GM19372 (cell line): ENCODE data around the gene RIMBP2.

ENCODE experiments used
- ATAC-seq: cut with Tn5 transposase; IDR thresholded peaks from one replicate; pipeline ENCODE4 v1.9.1; 2021; ENCODE audit warnings: mild to moderate bottlenecking, low read depth, moderate library complexity; ENCODE audit not compliant: unreplicated experiment

Gene RIMBP2

DNA sequence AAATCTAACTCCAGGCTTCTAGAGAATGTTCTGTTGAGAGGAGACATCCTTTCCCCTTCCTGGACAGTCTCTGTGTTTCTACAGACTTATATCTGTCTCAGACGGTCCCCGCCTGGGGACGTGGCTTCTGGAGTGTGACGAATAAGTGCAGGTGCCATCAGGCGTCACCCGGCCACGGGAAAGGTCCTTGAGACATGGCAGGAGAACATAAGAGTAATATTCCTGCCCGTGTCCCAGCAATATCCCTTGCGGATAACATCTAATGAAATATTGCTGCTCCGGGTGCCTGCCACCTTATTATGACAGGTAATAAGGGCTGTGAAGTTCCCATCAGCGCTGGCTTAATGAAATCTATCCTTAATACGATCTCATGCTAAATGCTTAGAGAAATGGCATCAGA lies 238.8 kb downstream of the RIMBP2 start:
- ATAC-seq: no peak

DNA sequence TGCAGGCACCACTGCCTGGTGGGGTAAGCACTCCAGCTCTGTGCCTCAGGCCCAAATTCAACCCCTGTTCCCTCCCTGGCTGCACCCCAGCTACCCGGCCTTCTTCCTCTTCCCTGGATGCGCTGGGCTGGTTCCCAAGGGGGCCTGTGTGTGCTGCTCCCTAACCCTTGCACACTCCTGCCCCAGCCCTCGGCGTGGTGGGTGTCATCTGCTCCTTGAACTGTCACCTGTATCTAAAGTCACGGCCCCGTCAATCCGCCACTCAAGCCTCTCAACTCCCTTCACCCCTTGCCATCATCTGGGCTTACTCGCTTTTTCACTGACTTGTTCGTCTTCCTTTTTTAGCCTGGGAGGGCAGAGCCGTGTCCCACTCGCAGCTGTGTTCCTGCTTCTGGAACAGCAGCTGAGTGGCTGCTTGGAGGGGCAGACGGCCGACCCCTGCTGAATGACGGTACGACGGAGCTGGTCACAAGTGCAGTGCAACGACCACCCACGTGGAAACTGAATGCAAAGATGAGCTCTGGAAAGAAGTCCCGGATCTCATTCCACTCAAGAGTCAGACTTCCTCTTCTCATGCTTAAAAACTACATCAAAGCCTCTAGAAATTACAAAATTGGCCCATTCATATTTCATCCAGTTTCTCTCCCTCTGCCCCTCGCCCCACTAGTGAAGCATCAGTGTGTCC lies 239.5 kb downstream of the RIMBP2 start:
- ATAC-seq: no peak

DNA sequence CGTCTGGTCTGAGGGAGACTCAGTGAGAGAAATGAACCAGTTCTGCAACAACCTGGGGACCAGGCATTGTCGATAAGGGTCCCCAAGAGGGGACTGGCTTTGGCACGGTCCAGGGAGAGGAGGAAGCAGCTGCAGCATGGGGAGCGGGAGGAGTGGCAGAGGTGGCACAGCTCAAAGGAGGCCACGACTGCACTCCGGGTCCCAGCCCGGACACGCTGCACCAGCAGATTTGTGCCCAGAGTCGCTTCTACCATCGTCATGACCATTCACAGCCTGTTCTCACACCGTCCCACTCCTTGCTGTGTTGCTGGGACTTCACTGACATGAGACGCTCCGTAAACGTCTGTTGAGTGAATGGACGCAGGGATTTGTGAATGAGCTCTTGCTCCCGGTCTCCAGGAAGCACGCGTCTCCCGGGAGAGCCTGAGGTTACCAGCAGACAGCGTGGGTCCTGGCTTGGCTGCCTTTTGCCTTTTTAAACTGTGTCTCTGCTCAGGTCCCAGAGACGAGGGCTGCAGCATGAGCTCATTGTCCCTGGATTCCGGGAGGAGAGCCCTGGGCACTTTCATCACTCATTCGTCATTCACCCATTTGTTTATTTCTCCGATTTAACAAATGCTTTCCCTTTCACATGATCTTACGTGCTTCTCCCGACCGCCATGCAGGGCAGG lies 241.4 kb downstream of the RIMBP2 start:
- no peak for ATAC-seq

DNA sequence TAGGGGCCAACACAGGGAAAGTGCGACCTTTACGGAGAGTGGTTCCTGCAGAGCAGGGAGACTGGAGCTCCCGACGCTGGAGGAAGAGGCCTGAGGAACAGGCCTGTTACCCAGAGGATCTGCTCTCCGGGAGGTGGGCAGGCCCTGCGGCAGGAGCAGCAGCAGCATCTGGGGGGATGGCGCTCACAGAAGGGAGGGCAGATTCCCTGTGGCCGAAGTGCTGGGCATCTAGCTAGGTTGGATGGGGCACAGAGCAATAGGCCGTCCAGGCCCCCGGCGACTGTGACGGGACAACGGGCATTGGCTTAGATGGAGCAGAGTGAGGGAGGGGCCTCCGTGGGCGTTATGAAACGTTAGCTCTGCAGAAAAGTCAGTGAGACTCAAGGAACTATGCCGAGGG lies 242.8 kb downstream of the RIMBP2 start:
- no peak for ATAC-seq

DNA sequence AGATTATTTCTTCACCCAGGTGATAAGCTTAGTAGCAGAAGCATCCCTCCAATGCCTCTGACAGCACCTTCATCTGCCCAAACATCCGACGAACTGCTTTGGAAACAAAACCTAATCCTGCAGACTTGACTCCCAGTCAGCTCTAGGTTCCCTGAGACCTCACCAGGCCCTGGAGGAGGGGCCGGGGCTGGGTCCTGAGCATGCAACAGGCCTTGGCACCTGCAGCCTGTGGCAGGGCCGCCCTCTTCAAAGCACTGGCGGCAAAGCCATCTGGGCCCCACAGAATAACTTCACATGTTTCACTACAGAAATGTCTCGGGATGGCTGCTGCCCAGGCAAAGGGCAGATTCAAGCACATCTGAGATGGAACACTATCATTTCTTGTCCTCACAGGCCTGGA lies 245.1 kb downstream of the RIMBP2 start:
- no peak for ATAC-seq

DNA sequence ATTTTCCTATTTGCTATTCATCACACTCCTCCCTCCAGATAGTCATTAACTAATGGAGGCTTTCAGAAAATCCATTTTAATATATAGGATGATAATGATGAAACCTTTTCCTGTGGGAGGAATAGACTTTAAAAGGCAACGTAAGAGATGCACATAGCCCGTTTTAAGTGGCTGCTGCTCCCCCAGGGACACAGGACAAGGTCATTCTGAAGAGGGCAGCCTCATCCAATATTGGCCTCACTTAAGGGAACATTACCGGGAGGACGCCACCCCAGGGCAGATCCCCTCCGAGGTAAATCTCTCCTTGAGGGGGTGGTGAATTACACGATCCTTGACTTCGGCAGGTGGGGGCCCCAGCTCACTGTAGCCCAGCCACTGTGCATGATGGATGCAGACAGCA lies 246.5 kb downstream of the RIMBP2 start:
- no peak for ATAC-seq

DNA sequence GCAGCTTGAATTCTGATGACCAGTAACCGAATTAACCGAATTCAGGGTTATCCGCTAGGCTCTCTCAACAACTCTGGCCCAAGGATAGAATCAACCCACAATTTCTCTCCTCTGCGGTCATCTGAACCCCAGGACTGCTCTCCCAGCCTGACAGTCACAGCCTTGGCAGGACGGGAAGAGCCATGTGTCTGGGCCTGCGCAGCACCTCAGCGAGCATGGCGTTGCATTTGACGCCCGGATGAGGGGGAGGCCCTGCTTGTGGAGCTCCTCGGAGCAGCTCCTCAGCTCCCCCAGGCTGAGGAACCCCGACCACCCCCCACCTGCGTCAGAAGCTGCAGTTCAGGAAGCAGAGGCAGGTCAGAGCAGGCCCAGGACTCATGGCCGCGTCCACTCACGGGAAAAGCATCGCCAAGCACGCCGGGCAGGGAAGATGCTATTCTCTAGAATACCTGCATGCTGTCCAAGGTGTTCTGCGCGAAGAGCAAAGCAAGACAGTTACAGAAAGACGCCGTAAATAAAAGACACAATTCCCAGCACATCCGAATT lies 247.3 kb downstream of the RIMBP2 start:
- ATAC-seq: no peak

DNA sequence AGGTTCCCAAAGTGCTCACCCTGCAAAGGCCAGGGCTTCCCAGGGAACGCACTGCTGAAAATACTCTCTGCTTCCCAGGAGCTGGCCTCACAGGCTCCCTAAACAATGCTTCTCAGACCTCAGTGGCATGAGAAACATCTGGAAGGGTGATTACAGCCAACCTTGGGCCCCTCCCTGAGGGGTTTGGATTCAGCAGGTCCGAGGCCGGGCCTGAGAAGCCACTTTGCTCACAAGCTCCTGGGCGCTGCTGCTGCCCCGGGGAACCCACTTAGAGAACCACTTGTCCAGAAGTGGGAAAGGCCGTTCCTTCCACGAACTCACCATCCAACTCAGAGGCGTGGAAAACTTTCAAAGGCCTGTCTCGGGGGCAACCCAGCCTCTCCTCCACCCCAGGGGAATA lies 247.9 kb downstream of the RIMBP2 start:
- no peak for ATAC-seq

DNA sequence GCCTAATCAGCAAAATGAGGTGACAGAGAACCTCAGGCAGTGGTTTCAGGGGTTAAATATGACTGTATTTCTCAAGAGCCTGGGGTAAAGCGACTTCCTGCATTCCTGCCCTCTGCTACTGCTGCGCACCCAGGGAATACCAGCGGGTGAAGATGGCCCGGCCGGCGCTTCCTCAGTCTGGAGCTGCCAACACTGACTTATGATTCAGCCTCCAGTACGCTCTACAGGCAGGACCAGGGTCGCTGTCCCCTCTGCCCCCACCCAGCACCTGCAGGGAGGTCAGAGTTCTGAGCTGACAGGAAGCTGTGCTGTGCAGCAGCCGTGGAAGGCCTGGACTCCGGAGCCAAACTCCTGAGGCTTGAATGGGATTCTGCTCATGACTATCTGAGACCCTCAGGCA lies 250.5 kb downstream of the RIMBP2 start:
- no peak for ATAC-seq

DNA sequence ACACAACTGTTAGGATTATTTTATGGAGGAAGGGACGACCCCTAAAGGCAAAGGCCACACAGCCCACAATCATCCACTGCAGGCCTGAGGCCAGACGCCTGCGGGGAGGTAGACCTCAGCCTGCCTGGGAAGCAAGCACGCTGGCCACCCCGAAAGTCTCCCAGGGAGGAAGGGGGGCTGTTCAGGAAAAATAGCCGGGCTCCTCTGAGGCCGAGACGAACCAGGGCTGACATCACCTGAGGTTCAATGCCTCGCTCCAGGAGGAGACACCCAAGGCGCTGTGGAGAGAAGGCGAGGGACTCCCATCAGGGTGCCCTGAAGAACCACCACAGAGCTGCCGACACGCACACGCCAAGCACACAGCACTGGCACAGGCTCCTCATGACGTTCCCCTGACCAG lies 251.1 kb downstream of the RIMBP2 start:
- no peak for ATAC-seq

DNA sequence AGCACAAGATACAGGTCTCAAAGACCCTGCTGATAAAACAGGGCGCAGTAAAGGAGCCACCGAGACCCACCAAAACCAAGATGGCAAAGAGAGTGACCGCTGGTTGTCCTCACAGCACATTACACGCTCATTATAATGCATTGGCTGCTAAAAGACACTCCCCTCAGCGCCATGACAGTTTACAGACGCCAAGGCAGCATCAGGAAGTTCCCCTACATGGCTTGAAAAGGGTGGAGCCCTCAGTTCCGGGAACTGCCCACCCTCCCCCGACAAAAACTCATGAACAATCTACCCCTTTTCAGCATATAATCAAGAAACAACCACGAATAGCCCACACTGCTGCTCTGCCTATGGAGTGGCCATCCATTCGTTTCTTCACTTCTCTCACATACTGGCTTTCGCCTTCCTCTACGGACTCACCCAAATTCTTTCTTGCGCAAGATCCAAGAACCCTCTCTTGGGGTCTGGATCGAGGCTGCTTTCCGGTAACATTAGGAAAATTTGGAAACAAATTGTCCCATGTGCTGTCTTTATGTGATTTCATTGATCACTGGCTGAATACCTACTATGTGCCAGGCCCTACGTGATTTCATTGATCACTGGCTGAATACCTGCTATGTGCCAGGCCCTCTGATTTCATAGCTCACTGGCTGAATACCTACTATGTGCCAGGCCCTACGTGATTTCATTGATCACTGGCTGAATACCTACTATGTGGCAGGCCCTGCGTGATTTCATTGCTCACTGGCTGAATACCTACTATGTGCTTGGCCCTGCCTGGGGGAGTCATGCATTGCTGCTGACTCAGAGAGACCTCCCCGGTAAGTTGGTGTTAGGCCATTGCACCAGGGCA lies 252.1 kb downstream of the RIMBP2 start:
- no peak for ATAC-seq

DNA sequence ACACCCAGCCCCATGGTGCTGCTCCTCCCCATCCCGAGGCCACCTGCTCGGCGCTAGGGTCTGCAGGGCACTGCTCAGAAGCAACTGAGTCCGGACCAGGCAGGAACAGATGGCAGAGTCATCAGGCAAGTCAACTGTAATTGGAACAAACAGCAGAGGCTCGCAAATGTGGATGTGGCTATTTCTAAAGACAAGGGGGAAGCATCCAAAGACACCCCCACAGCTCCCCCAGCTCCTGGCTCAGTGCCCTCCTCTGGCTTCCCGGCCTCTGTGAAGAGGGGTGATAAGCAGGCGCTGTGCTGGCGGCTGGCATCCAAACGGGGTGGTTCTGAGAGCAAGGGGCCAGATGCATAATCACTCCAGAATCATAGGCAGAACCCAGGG lies 252.8 kb downstream of the RIMBP2 start:
- ATAC-seq: no peak

DNA sequence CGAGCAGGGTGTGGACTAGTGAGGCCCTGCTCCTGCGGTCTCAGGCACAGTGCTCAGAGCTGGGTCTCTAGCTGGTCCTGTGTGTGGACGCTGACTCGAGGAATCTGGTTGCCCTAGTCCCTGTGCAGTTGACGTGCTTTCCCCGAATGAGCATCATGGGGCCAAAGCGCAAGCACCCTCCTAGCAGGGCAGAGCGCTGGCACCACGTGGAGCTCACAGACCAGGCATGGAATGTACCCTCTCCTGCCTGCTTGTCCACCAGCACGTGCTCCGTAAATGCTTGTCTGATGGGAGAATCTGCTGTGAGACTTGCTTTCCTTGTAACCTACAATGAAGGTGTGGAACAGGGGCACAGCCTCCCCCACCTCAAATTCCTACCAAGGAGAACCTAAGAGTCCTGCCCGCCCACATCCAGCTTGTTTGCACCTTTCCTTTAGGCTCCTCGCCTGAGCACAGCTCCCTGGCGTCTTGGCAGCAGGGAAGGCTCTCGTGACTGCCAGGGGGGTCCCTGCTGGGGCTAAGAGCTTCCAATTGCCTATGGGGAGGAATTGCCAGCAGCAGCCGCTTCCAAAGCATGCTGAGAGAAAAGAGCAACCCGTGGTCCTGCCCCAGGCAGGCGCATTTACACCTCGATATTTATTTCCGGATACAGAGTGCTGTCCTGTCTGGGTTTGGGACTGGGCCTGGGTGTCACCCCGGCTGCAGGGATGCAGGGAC lies 253.4 kb downstream of the RIMBP2 start:
- no peak for ATAC-seq

DNA sequence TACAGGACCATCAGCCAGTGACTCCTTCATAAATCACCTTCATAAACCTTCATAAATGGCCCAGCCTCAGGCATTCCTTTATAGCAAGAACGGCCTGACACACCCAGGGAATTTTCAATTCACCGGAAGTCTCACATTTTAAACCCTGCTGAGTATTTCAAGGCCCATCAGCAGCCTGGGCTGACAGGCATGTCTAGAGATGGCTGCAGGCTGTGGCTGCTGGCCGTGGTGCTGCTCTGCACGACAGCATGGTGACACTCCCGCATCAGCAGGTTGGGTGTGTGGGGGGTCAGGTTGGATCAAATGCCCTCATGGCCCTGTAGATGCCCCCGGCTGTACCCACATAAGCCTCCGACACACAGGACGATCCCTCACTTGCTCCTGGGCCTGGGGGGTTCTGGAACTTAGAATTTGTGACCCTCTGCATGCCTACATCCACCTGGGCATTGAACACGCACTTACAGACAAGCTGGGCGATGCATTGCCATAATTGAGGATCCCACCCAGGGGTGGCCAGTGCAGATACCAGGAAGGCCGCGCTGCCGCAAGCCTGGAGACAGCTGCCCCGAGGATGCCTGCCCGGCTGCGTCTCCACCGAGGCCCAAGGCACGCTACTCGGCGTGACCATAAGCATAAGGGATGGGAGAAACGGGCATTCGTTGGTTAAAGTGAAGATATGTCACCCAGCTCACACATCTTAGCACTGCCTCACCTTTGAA lies 254.1 kb downstream of the RIMBP2 start:
- no peak for ATAC-seq

DNA sequence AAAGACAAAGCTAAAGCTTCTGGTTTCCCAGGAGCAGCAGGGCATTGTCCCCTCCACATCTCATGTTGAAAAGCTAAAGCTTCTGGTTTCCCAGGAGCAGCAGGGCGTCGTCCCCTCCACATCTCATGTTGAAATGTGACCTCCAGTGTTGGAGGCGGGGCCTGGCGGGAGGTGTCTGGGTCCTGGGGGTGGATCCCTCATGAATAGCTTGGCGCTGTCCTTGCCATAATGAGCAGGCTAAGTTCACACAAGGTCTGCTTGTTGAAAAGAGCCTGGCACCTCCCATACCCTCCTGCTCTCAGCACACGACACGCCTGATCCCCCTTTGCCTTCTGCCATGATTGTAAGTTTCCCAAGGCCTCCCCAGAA lies 254.7 kb downstream of the RIMBP2 start:
- ATAC-seq: no peak

DNA sequence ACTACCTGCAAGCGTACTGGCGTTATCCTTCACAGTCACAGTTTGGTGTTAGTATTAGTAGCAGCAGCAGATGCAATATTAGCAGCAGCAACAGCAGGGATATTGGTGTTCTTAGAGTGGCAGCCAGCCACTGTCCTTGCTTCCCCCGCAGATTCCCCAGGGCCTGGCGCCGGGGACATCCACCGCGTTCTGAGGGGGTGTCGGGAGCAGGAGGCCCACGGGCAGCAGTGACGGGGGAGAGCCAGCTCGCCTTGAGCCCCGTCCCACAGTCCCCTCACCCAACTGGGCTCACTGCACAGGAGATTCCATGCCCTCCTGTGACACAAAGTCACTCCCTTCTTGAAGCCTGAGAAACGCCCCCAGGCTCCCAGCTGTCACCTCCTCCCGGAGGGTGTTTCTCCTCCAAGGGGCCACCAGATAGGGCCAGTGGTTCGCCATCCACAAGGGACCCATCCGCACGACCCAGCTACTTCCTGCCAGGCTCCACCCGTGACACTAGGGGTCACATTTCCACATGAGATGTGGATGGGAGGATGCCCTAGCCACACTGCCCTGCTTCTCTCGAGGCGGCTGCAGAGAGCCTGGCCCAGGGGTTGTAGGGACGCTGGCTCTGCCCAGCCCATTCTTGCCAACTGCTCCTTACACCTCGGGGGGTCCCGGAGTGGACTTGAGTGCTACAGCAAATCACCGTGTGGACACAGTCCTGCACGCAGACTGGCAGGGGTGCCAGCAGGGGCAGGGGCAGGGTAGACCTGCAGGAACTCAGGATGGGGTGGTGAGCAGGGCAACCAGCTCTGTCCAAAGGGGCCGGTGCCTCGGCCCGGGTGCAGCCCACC lies 255.3 kb downstream of the RIMBP2 start:
- ATAC-seq: no peak

DNA sequence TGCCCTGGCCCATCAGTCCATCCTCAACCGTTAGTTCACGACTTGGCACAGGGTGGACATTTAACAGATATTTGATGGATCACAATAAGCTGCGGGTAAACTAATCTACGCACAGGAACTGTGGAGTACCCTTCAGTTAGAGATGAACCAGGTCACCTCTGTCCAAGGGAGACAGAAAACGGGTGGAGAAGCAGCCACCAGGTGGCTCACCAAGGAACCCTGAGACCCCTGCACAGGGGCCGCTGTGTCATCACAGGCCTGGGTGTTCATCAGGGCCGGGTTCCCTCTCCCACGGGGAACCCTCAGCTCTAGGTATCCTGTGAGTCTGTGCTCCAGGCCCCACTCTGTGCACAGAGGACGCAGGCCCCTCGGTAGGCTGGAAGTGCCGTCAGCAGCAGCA lies 256.2 kb downstream of the RIMBP2 start:
- ATAC-seq: no peak

DNA sequence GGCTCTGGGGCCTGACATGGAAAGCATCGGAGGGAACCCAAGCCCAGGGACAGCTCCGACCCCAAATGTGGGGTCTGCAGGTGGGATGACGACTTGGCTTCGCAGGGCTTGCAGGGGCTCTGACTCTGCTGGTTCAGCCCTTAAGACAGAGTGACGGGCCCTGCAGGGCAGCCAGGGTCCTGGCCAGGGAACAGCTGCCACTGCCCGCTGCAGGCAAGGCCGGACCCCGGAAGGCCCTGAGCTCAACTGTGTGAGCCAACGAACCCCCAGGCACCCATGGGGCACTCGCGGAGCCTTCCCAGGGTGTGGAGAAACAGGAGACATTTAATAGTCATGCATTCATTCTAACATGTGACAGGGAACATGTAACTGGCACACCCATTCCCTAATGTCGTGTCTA lies 257.8 kb downstream of the RIMBP2 start:
- ATAC-seq: no peak

DNA sequence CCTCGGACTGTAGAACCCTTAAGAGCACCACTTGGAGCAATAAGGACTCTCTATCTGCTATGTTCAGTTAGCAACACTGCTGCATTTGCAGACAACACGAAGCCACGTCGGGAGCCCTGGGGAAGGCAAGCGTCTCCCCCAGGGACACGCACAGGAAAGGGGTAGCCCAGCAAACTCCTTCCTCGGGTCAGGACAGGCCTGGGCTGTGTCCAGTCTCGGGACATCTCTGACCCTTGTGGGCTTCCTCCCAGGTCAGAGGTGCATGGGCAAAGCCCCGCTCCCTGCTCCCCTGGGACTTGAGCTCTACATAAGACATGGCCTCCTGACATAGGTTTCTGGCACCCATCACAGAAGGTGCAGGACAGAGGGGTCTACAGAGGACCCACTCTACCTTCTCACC lies 258.9 kb downstream of the RIMBP2 start:
- no peak for ATAC-seq
